Liver (tissue), 9 donors: ENCODE results near the gene NEK6. TPM values are rescaled to one million over a fixed set of nuclear protein-coding genes. Genes with fewer than 3 reads are reported as not detected.
A peak's percentile ranks its signal among the peaks of the same experiment; 100 is the strongest.

ENCODE experiments used
- DNase-seq: peaks from one replicate; pipeline ENCODE4 v3.0.0-alpha.2; 2017; ENCODE audit warnings: low spot score
- H3K27ac ChIP-seq, 2 donors: one replicate each; pipeline ENCODE4 v1.7.0; 2013; ENCODE audit warnings: inconsistent platforms in 2 of 2, low read length in 2 of 2, control low read depth in 1 of 2, low read depth in 1 of 2, mild to moderate bottlenecking in 1 of 2
- H3K27me3 ChIP-seq, 4 donors: one replicate each; pipeline versions ENCODE4 v1.6.1 to v1.7.0; 2013; ENCODE audit warnings: low read length in 3 of 4, inconsistent platforms in 1 of 4, mild to moderate bottlenecking in 1 of 4, moderate library complexity in 1 of 4; ENCODE audit not compliant: control insufficient read depth in 4 of 4, insufficient read depth in 4 of 4
- H3K36me3 ChIP-seq, 4 donors: one replicate each; pipeline versions ENCODE4 v1.6.1 to v1.7.0; 2013; ENCODE audit warnings: low read length in 3 of 4, mild to moderate bottlenecking in 3 of 4, low read depth in 1 of 4, moderate library complexity in 1 of 4; ENCODE audit not compliant: control insufficient read depth in 4 of 4, insufficient read depth in 3 of 4
- H3K4me1 ChIP-seq, 4 donors: one replicate each; pipeline versions ENCODE4 v1.6.1 to v1.7.0; 2013; ENCODE audit warnings: low read length in 3 of 4, mild to moderate bottlenecking in 3 of 4, moderate library complexity in 1 of 4; ENCODE audit not compliant: control insufficient read depth in 4 of 4, insufficient read depth in 4 of 4
- H3K4me3 ChIP-seq, 3 donors: one replicate each; pipeline versions ENCODE4 v1.6.1 to v1.7.0; 2013; ENCODE audit warnings: low read length in 3 of 3, control low read depth in 1 of 3, low read depth in 1 of 3, mild to moderate bottlenecking in 1 of 3
- H3K9ac ChIP-seq, 2 donors: one replicate each; pipeline ENCODE4 v1.7.0; 2013; ENCODE audit warnings: low read length in 2 of 2, mild to moderate bottlenecking in 2 of 2, moderate library complexity in 2 of 2, control low read depth in 1 of 2, low read depth in 1 of 2
- H3K9me3 ChIP-seq, 4 donors: one replicate each; pipeline versions ENCODE4 v1.6.1 to v1.7.0; 2013; ENCODE audit warnings: low read length in 3 of 4; ENCODE audit not compliant: control insufficient read depth in 4 of 4
- EGR1 ChIP-seq, 2 donors: IDR thresholded peaks; 2 replicates each; pipeline ENCODE4 v1.6.1; 2016 to 2018; ENCODE audit warnings: antibody characterized with exemption in 2 of 2, low read depth in 2 of 2
- FOXA1 ChIP-seq: IDR thresholded peaks from 2 replicates; pipeline ENCODE4 v1.6.1; 2016; ENCODE audit warnings: antibody characterized with exemption
- FOXA2 ChIP-seq: IDR thresholded peaks from 2 replicates; pipeline ENCODE4 v1.6.1; 2016; ENCODE audit warnings: antibody characterized with exemption
- GABPA ChIP-seq, 2 donors: IDR thresholded peaks in 1 of 2; conservative IDR thresholded peaks in 1 of 2; 2 replicates each; pipeline ENCODE4 v1.6.1; 2016; ENCODE audit warnings: antibody characterized with exemption in 2 of 2, mild to moderate bottlenecking in 1 of 2, moderate library complexity in 1 of 2
- HNF4A ChIP-seq, 2 donors: conservative IDR thresholded peaks; 2 replicates each; pipeline ENCODE4 v1.6.1; 2016; ENCODE audit warnings: antibody characterized with exemption in 2 of 2, mild to moderate bottlenecking in 2 of 2
- HNF4G ChIP-seq: IDR thresholded peaks from 2 replicates; pipeline ENCODE4 v1.6.1; 2016; ENCODE audit warnings: antibody characterized with exemption
- JUND ChIP-seq, 2 donors: IDR thresholded peaks; 2 replicates each; pipeline ENCODE4 v1.6.1; 2016; ENCODE audit warnings: antibody characterized with exemption in 2 of 2
- NR2F2 ChIP-seq: IDR thresholded peaks from 2 replicates; pipeline ENCODE4 v1.6.1; 2016; ENCODE audit warnings: antibody characterized with exemption
- RAD21 ChIP-seq, 2 donors: IDR thresholded peaks; 2 replicates each; pipeline ENCODE4 v1.6.1; 2016; ENCODE audit warnings: antibody characterized with exemption in 2 of 2, mild to moderate bottlenecking in 2 of 2
- REST ChIP-seq: IDR thresholded peaks from 2 replicates; pipeline ENCODE4 v1.6.1; 2016; ENCODE audit warnings: antibody characterized with exemption, mild to moderate bottlenecking
- RXRA ChIP-seq, 2 donors: IDR thresholded peaks; 2 replicates each; pipeline ENCODE4 v1.6.1; 2017 to 2018; ENCODE audit warnings: antibody characterized with exemption in 2 of 2, mild to moderate bottlenecking in 1 of 2
- SP1 ChIP-seq: IDR thresholded peaks from 2 replicates; pipeline ENCODE4 v1.6.1; 2018; ENCODE audit warnings: antibody characterized with exemption, mild to moderate bottlenecking
- TAF1 ChIP-seq: conservative IDR thresholded peaks from 2 replicates; pipeline ENCODE4 v1.6.1; 2016; ENCODE audit warnings: antibody characterized with exemption, mild to moderate bottlenecking
- YY1 ChIP-seq: IDR thresholded peaks from 2 replicates; pipeline ENCODE4 v1.6.1; 2016; ENCODE audit warnings: antibody characterized with exemption, mild to moderate bottlenecking
- WGBS: extraction: QIAGEN DNeasy Blood & Tissue Kit; methylation state at CpG from one replicate; pipeline ENCODE4 v1.1.7; 2013; 5-methylcytosine and 5-hydroxymethylcytosine counted together
- polyA plus RNA-seq, 2 donors: library from polyadenylated mRNA; stranded (reverse) in 1 of 2; unstranded in 1 of 2; fragments of 200-250 nt in 1 of 2; fragments of >200 nt in 1 of 2; fragmentation: Nextera tagmentation in 1 of 2; extraction: Ambion mirVana in 1 of 2; gene quantifications; one replicate each; pipeline versions ENCODE4 v1.2.1 to v1.2.3, GENCODE V29; 2013 to 2015
- total RNA-seq, 2 donors: library from RNA; depleted of rRNA; stranded (reverse); fragments of >200 nt; gene quantifications; one replicate each; pipeline ENCODE4 v1.2.3, GENCODE V29; 2014
- TF ChIP-seq, protein P1 (sequence below): IDR thresholded peaks from 2 replicates; pipeline ENCODE4 v1.6.1; 2016; ENCODE audit warnings: antibody characterized with exemption
- TF ChIP-seq, protein P2 (sequence below): fragments of 150-350 bp; IDR thresholded peaks from 2 replicates; pipeline ENCODE4 v1.5.1; 2017; ENCODE audit warnings: improper control_type of control experiment, low read depth, low read length; ENCODE audit not compliant: missing input control
- TF ChIP-seq, protein P3 (sequence below): IDR thresholded peaks from 2 replicates; pipeline ENCODE4 v1.6.1; 2016; ENCODE audit warnings: antibody characterized with exemption
- TF ChIP-seq, protein P4 (sequence below): IDR thresholded peaks from 2 replicates; pipeline ENCODE4 v1.6.1; 2016; ENCODE audit warnings: antibody characterized with exemption
- donor health status: healthy.
- donor health status: healthy.
- donor health status: healthy.
- donor health status: healthy.
- donor health status: healthy.

The NEK6 gene
- total and polyA plus RNA-seq, 4 donors = 32.5 to 49.7 (median 42.5) TPM

GRCh38 chr9:124222918-124223720 is 34.6 kb upstream of the NEK6 start:
- Histone ChIP-seq H3K4me1 (peaks cover 17 to 50% (median 35%) of the 10 kb centered on the region in 4 donors), H3K9me3 (no peaks in the 10 kb centered on the region), H3K27me3 (no peaks in the 10 kb centered on the region), H3K36me3 (no peaks in the 10 kb centered on the region), H3K4me3 (peak overlapping the region in 2 of 3 donors; percentile 2 to 8), H3K27ac (peak overlapping the region; percentile 84 to 97), H3K9ac (peak overlapping the region in 1 of 2 donors; percentile 23)
- peak; percentile 76 for DNase-seq
- TF ChIP-seq RAD21 (IDR thresholded peaks at IDR 0.05) (peak; percentile 44 to 72), EGR1 (IDR thresholded peaks at IDR 0.05; ENCODE audit: low read depth in 2 of 2) (peak; percentile 85 to 98), HNF4G (peak; percentile 98), SP1 (peak; percentile 99), HNF4A (conservative IDR thresholded peaks at IDR 0.05) (peak; percentile 99), YY1 (peak; percentile 88), FOXA2 (peak; percentile 84), FOXA1 (peak; percentile 83), GABPA (IDR thresholded peaks at IDR 0.05 in 1 of 2, conservative IDR thresholded peaks at IDR 0.05 in 1 of 2) (no peak), JUND (IDR thresholded peaks at IDR 0.05) (peak; percentile 90), RXRA (IDR thresholded peaks at IDR 0.05) (peak; percentile 92 to 94), TAF1 (no peak), REST (peak; percentile 79), NR2F2 (peak; percentile 75)
- TF ChIP-seq, protein P1, sequence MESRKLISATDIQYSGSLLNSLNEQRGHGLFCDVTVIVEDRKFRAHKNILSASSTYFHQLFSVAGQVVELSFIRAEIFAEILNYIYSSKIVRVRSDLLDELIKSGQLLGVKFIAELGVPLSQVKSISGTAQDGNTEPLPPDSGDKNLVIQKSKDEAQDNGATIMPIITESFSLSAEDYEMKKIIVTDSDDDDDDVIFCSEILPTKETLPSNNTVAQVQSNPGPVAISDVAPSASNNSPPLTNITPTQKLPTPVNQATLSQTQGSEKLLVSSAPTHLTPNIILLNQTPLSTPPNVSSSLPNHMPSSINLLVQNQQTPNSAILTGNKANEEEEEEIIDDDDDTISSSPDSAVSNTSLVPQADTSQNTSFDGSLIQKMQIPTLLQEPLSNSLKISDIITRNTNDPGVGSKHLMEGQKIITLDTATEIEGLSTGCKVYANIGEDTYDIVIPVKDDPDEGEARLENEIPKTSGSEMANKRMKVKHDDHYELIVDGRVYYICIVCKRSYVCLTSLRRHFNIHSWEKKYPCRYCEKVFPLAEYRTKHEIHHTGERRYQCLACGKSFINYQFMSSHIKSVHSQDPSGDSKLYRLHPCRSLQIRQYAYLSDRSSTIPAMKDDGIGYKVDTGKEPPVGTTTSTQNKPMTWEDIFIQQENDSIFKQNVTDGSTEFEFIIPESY = peak; percentile 93
- TF ChIP-seq, protein P2, sequence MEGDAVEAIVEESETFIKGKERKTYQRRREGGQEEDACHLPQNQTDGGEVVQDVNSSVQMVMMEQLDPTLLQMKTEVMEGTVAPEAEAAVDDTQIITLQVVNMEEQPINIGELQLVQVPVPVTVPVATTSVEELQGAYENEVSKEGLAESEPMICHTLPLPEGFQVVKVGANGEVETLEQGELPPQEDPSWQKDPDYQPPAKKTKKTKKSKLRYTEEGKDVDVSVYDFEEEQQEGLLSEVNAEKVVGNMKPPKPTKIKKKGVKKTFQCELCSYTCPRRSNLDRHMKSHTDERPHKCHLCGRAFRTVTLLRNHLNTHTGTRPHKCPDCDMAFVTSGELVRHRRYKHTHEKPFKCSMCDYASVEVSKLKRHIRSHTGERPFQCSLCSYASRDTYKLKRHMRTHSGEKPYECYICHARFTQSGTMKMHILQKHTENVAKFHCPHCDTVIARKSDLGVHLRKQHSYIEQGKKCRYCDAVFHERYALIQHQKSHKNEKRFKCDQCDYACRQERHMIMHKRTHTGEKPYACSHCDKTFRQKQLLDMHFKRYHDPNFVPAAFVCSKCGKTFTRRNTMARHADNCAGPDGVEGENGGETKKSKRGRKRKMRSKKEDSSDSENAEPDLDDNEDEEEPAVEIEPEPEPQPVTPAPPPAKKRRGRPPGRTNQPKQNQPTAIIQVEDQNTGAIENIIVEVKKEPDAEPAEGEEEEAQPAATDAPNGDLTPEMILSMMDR = no peak
- TF ChIP-seq, protein P3, sequence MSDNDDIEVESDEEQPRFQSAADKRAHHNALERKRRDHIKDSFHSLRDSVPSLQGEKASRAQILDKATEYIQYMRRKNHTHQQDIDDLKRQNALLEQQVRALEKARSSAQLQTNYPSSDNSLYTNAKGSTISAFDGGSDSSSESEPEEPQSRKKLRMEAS = peak; percentile 100
- TF ChIP-seq, protein P4, sequence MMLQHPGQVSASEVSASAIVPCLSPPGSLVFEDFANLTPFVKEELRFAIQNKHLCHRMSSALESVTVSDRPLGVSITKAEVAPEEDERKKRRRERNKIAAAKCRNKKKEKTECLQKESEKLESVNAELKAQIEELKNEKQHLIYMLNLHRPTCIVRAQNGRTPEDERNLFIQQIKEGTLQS = peak; percentile 47
- 49% methylated on average over 10 of the region's 10 CpGs for WGBS
